ENCODE results near the gene C18orf54. TPM values are rescaled to one million over a fixed set of nuclear protein-coding genes. Genes with fewer than 3 reads are reported as not detected.

Gene C18orf54
- total and polyA plus RNA-seq, 2 donors (not counting 3 experiments of a cell fraction or from before 2014, with no cell fraction given), result 4.2 to 21.4 TPM

DNA sequence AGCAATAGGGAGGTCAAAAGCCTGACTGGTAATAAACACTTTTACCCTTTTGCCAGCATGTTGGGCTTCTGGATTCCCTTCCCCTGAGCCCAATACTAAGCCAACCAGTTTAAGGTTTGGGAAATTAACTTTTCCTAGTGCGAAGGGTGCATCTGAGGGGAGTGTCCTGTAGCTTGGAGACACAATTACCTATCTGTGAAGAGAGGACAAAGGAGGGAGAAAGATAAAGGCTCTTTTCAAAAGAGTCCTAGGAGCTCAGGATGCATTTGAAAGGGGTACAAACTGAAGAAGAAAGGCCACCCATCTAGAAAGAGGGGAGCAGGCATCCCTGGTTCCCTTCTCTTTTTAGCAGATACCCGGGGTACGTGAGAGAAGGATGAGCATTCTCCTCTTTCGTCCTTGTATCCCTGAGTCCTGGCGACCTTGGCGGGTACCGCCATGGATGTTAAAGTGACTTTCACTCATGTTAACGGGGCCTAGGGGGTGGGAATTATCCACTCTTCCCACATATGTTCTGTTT is 25.1 kb downstream of the C18orf54 start:
- dilution Hi-C loops (cut with MboI; ENCODE audit: extremely low pct_ligation_motif_present, low sequenced_read_pairs) (no loop called here), intact Hi-C loops (cut with micrococcal nuclease) (no loop called here)
- no peaks in the 10 kb centered on the region for H3K9me1 ChIP-seq (replicated peaks; ENCODE audit: control insufficient read depth, extremely low read depth, insufficient read depth, low read length)
- H3K9me3 ChIP-seq (replicated peaks; ENCODE audit: control insufficient read depth, insufficient read depth, low read length), result no peaks in the 10 kb centered on the region
- no peak overlapping the region for H3K4me3 ChIP-seq (replicated peaks in 1 of 3; ENCODE audit: insufficient read depth in 1 of 3, low read depth in 1 of 3, low read length in 3 of 3)
- H3K79me2 ChIP-seq (ENCODE audit: control insufficient read depth, insufficient read depth, low read length), result no peaks in the 10 kb centered on the region
- ChIA-PET CTCF (interaction anchor here (2.5 kb wide), 1 partner anchor 10 kb away, joined by 11 read pairs; no protein-coding TSS in a partner anchor), POLR2A (no interaction called here)
- no peak overlapping the region for H3K27ac ChIP-seq (ENCODE audit: insufficient read depth, low read depth, low read length)
- DNase-seq (ENCODE audit: low read depth, low spot score) (no peak), FAIRE-seq (no peak)
- TF ChIP-seq, protein P1, sequence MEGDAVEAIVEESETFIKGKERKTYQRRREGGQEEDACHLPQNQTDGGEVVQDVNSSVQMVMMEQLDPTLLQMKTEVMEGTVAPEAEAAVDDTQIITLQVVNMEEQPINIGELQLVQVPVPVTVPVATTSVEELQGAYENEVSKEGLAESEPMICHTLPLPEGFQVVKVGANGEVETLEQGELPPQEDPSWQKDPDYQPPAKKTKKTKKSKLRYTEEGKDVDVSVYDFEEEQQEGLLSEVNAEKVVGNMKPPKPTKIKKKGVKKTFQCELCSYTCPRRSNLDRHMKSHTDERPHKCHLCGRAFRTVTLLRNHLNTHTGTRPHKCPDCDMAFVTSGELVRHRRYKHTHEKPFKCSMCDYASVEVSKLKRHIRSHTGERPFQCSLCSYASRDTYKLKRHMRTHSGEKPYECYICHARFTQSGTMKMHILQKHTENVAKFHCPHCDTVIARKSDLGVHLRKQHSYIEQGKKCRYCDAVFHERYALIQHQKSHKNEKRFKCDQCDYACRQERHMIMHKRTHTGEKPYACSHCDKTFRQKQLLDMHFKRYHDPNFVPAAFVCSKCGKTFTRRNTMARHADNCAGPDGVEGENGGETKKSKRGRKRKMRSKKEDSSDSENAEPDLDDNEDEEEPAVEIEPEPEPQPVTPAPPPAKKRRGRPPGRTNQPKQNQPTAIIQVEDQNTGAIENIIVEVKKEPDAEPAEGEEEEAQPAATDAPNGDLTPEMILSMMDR (IDR thresholded peaks at IDR 0.05; ENCODE audit: extremely low read depth in 1 of 2, insufficient read depth in 1 of 2, low read depth in 1 of 2, low read length in 2 of 2), result no peak
- TF ChIP-seq, protein P2, sequence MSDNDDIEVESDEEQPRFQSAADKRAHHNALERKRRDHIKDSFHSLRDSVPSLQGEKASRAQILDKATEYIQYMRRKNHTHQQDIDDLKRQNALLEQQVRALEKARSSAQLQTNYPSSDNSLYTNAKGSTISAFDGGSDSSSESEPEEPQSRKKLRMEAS (IDR thresholded peaks at IDR 0.05; ENCODE audit: insufficient read depth, insufficient read length), result no peak
- TF ChIP-seq FOS (IDR thresholded peaks at IDR 0.05; ENCODE audit: borderline replicate concordance, insufficient read depth, low read length) (no peak), MYC (IDR thresholded peaks at IDR 0.05; ENCODE audit: low read depth, low read length) (no peak), EZH2 (IDR thresholded peaks at IDR 0.05; ENCODE audit: borderline replicate concordance, low read depth, low read length, severe bottlenecking) (no peak), POLR2AphosphoS5 (IDR thresholded peaks at IDR 0.05; ENCODE audit: insufficient read depth, low read depth, low read length) (no peak), POLR2A (IDR thresholded peaks at IDR 0.05; ENCODE audit: low read depth, low read length) (no peak), JUN (IDR thresholded peaks at IDR 0.05; ENCODE audit: borderline replicate concordance, insufficient read depth, insufficient read length, low read depth) (no peak), GATA2 (IDR thresholded peaks at IDR 0.05; ENCODE audit: insufficient read depth, insufficient read length, low read depth, low read length) (no peak)
- H2AFZ ChIP-seq (ENCODE audit: low read depth, low read length), result no peak overlapping the region
- H4K20me1 ChIP-seq (replicated peaks; ENCODE audit: control insufficient read depth, extremely low read depth, insufficient read depth, low read length), result no peaks in the 10 kb centered on the region
- H3K27me3 ChIP-seq (ENCODE audit: control insufficient read depth in 2 of 2, insufficient read depth in 2 of 2, low read length in 2 of 2), result no peaks in the 10 kb centered on the region
- peaks cover 5% of the 10 kb centered on the region for H3K4me1 ChIP-seq (ENCODE audit: control insufficient read depth, extremely low read depth, insufficient read depth, low read length)
- peaks cover 0 to 7% of the 10 kb centered on the region in 2 experiments for H3K36me3 ChIP-seq (ENCODE audit: control insufficient read depth in 2 of 2, extremely low read depth in 1 of 2, insufficient read depth in 2 of 2, low read length in 2 of 2)
- H3K9ac ChIP-seq (replicated peaks; ENCODE audit: extremely low read depth, insufficient read depth, low read length), result no peak overlapping the region
- no peak overlapping the region for H3K4me2 ChIP-seq (ENCODE audit: insufficient read depth, low read length)
- no TSS peak for BruUV-seq (replicated peaks)

Measured in endothelial cell of umbilical vein (primary cell).